Esophagus squamous epithelium (tissue), 4 donors: ENCODE measurements around the gene SLC22A1.

ENCODE experiments used
- POLR2A ChIP-seq, 4 donors: fragments of 450-650 bp; IDR thresholded peaks; one replicate each; pipeline ENCODE4 v1.6.1; 2017; ENCODE audit warnings: antibody characterized with exemption in 4 of 4, mild to moderate bottlenecking in 4 of 4, moderate library complexity in 3 of 4
- TF ChIP-seq, protein P1 (sequence below), 6 experiments: fragments of 450-650 bp in 4 of 6; fragments of 200-600 bp in 2 of 6; sonication (generic) in 2 of 6; IDR thresholded peaks; one replicate each; pipeline ENCODE4 v1.5.1; 2016 to 2019; ENCODE audit warnings: antibody characterized with exemption in 6 of 6, mild to moderate bottlenecking in 4 of 6, moderate library complexity in 4 of 6

GRCh38 chr6:160116411-160116810, 5.2 kb upstream of the SLC22A1 start:
- TF ChIP-seq POLR2A (IDR thresholded peaks at IDR 0.05): no peak
- TF ChIP-seq, protein P1, sequence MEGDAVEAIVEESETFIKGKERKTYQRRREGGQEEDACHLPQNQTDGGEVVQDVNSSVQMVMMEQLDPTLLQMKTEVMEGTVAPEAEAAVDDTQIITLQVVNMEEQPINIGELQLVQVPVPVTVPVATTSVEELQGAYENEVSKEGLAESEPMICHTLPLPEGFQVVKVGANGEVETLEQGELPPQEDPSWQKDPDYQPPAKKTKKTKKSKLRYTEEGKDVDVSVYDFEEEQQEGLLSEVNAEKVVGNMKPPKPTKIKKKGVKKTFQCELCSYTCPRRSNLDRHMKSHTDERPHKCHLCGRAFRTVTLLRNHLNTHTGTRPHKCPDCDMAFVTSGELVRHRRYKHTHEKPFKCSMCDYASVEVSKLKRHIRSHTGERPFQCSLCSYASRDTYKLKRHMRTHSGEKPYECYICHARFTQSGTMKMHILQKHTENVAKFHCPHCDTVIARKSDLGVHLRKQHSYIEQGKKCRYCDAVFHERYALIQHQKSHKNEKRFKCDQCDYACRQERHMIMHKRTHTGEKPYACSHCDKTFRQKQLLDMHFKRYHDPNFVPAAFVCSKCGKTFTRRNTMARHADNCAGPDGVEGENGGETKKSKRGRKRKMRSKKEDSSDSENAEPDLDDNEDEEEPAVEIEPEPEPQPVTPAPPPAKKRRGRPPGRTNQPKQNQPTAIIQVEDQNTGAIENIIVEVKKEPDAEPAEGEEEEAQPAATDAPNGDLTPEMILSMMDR (IDR thresholded peaks at IDR 0.05): no peak
